ENCODE data around the gene RUFY3.

RUFY3 gene

DNA sequence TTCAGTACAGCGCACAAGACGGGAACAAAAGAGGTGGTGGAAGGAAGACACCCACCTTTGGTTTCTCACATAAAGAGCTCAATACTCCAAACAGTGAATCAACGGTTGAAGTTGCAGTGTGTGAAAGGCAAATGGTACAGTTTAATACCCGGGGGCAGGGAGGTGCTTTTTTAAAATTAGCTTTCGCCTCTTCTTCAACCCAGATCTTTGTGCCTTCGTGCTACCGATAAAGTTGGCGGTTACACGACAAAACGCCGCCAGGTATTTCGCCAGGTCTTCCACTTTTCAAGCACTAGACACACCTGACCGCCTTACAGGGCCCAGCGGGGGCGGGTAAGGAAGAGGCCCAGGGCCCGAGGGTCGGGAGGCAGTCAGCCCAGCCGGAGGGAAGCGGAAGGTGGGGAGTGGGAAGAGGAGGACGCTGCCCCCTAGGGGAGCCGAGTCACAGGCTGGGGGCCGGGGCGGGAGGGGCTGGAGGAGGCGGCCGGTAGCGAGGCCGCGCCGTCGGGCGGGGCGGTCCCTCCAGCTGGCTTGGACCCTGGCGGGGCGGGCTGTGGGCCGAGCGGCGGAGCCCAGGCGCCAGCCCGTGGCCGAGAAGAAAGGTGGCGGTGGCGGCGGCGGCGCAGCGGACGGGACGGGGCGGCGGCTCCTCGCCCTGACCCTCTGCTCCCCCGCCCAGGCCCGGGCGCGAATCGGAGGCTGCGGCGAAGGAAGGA is 17.4 kb upstream of the RUFY3 start:
- H3K27me3 ChIP-seq (ENCODE audit: insufficient read depth, low read depth, severe bottlenecking), result no peaks in the 10 kb centered on the region
- peak overlapping the region; percentile 98 for H3K27ac ChIP-seq
- TF ChIP-seq, protein P1, sequence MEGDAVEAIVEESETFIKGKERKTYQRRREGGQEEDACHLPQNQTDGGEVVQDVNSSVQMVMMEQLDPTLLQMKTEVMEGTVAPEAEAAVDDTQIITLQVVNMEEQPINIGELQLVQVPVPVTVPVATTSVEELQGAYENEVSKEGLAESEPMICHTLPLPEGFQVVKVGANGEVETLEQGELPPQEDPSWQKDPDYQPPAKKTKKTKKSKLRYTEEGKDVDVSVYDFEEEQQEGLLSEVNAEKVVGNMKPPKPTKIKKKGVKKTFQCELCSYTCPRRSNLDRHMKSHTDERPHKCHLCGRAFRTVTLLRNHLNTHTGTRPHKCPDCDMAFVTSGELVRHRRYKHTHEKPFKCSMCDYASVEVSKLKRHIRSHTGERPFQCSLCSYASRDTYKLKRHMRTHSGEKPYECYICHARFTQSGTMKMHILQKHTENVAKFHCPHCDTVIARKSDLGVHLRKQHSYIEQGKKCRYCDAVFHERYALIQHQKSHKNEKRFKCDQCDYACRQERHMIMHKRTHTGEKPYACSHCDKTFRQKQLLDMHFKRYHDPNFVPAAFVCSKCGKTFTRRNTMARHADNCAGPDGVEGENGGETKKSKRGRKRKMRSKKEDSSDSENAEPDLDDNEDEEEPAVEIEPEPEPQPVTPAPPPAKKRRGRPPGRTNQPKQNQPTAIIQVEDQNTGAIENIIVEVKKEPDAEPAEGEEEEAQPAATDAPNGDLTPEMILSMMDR (IDR thresholded peaks at IDR 0.05; ENCODE audit: low read depth, low read length), result peak; percentile 57
- no peaks in the 10 kb centered on the region for H3K9me3 ChIP-seq (ENCODE audit: severe bottlenecking)
- H3K36me3 ChIP-seq, result no peaks in the 10 kb centered on the region
- H3K4me3 ChIP-seq (ENCODE audit: low read depth, low read length), result peak overlapping the region; percentile 57
- DNase-seq, result peak; percentile 94

DNA sequence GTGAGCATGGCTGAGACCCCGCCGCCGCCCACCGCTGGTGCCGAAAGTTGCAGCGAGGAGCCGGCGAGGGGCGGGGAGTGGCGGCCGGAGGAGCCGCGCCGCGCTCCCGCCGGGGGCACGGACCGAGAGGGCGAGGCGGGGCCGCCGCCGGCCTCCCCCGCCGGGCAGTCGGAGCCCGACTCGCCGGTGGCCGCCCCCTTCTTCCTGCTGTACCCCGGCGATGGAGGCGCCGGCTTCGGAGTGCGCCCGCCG is 16.9 kb upstream of the RUFY3 start:
- H3K9me3 ChIP-seq (ENCODE audit: severe bottlenecking), result no peaks in the 10 kb centered on the region
- H3K36me3 ChIP-seq, result no peaks in the 10 kb centered on the region
- peak overlapping the region; percentile 98 for H3K27ac ChIP-seq
- H3K4me3 ChIP-seq (ENCODE audit: low read depth, low read length), result peak overlapping the region; percentile 57
- DNase-seq, result no peak
- TF ChIP-seq, protein P1 (IDR thresholded peaks at IDR 0.05; ENCODE audit: low read depth, low read length), result no peak
- H3K27me3 ChIP-seq (ENCODE audit: insufficient read depth, low read depth, severe bottlenecking), result no peaks in the 10 kb centered on the region

DNA sequence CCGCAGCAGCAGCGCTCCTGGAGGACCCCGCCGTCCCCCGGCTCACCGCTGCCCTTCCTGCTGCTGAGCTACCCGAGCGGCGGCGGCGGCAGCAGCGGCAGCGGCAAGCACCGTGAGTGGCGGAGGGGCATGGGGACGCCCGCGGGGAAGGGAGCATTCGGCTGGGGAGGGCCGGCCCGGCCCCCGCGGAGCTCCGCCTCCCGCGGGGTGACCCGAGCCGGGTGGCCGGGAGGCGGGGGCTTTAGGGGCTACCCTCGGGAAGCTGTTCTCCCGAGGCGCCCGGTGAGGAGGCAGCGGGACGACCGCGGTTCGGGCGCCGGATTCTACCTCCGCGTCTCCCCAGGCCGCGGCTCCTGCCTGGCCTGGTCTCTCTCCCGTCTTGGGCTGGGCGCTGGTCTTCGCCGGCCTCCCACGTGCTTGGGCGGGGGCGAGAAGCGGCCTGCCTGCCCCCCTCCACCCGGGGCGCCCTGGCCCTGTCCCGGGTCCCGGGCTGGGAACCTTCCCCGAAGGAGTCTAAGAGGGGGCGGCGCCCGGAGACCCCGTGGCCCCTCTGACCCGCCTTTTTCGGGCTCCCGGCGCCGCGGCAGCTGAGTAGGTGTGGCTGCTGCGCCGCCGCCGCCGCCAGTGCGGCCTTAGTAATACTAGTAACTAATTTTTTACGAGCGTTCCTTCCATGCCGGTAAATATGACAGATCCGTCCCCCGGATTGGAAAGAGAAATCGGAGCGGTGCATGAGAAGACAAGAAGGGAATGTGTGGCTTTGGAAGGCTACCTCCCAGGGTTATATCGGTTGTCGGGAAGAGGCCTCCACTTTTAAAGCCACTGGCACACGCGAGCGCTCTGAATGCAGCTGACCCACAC is 16.4 kb upstream of the RUFY3 start:
- no peaks in the 10 kb centered on the region for H3K36me3 ChIP-seq
- no peaks in the 10 kb centered on the region for H3K27me3 ChIP-seq (ENCODE audit: insufficient read depth, low read depth, severe bottlenecking)
- TF ChIP-seq, protein P1 (IDR thresholded peaks at IDR 0.05; ENCODE audit: low read depth, low read length), result no peak
- no peaks in the 10 kb centered on the region for H3K9me3 ChIP-seq (ENCODE audit: severe bottlenecking)
- peak; percentile 86 for DNase-seq
- peak overlapping the region; percentile 98 for H3K27ac ChIP-seq
- peak overlapping the region; percentile 57 for H3K4me3 ChIP-seq (ENCODE audit: low read depth, low read length)

DNA sequence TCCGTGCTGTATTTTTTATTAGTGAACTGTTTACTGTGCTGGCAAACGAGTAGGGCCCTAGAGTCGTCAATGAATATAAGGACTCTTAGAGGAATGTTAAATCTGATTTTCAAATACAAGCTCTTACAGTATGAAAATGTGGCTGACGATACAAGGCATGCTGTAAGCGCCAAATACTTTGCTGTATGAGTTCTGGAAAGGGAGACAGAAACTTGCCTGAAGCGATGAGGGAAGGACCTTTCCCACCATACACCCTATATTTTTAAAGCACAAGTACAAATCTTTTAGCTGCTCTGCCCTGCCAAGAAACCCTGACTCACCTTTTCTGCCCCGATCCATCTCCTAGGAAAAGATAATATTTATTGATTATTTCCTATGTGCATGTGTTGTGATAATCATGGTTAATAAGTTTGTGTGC is 15.7 kb upstream of the RUFY3 start:
- DNase-seq, result no peak
- Histone ChIP-seq H3K27ac (peak overlapping the region; percentile 98), H3K36me3 (no peaks in the 10 kb centered on the region), H3K4me3 (ENCODE audit: low read depth, low read length) (peak overlapping the region; percentile 57), H3K9me3 (ENCODE audit: severe bottlenecking) (no peaks in the 10 kb centered on the region), H3K27me3 (ENCODE audit: insufficient read depth, low read depth, severe bottlenecking) (no peaks in the 10 kb centered on the region)
- TF ChIP-seq, protein P1 (IDR thresholded peaks at IDR 0.05; ENCODE audit: low read depth, low read length), result no peak

DNA sequence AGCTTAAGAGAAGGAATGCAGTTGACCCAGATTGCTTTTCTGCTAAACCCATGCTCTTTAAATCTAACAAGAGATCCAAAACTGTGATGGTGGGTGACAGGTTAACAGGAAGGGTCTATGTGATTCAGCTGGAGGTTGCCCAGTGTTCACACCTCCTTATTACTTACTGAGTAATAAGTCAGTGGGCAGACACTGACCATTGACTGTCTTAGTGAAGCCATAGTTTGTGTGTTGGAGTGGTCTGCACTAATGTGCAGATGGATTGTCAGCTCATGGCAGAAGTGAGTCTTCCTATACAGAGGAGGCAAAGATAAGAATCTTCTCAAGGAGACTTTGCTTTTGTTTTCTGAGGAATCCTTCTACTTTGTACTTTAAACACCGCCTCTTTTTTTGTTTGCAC is 15.2 kb upstream of the RUFY3 start:
- DNase-seq, result no peak
- Histone ChIP-seq H3K27me3 (ENCODE audit: insufficient read depth, low read depth, severe bottlenecking) (no peaks in the 10 kb centered on the region), H3K9me3 (ENCODE audit: severe bottlenecking) (no peaks in the 10 kb centered on the region), H3K4me3 (ENCODE audit: low read depth, low read length) (peak overlapping the region; percentile 57), H3K36me3 (no peaks in the 10 kb centered on the region), H3K27ac (no peak overlapping the region)
- TF ChIP-seq, protein P1 (IDR thresholded peaks at IDR 0.05; ENCODE audit: low read depth, low read length), result no peak

All from WERI-Rb-1 (cell line).